GM19438 (cell line): ENCODE results near the gene ESRP2.

Experiments used
- ATAC-seq: cut with Tn5 transposase; IDR thresholded peaks from one replicate; pipeline ENCODE4 v1.9.1; 2021; ENCODE audit warnings: low read depth; ENCODE audit not compliant: unreplicated experiment

The ESRP2 gene

GRCh38 chr16:68242926-68243858 lies 7.3 kb upstream of the ESRP2 start:
- ATAC-seq: no peak

- ATAC-seq: no peak
These were observed 6.2 kb upstream of the ESRP2 start for GRCh38 chr16:68242085-68242484.

GRCh38 chr16:68238029-68238345 lies 2.1 kb upstream of the ESRP2 start:
- peak; percentile 19 for ATAC-seq

- peak; percentile 80 for ATAC-seq
These were observed 1.5 kb upstream of the ESRP2 start for GRCh38 chr16:68237243-68238028.

- no peak for ATAC-seq
These were observed 907 bp upstream of the ESRP2 start for GRCh38 chr16:68236826-68237242.

GRCh38 chr16:68236137-68236825 lies 354 bp upstream of the ESRP2 start:
- no peak for ATAC-seq

GRCh38 chr16:68235108-68235886 lies 630 bp downstream of the ESRP2 start:
- no peak for ATAC-seq

GRCh38 chr16:68234188-68235107 lies 1.5 kb downstream of the ESRP2 start:
- no peak for ATAC-seq

- ATAC-seq: no peak
These were observed 2.1 kb downstream of the ESRP2 start for GRCh38 chr16:68233835-68234187.

- ATAC-seq: no peak
These were observed 2.7 kb downstream of the ESRP2 start for GRCh38 chr16:68233085-68233834.

GRCh38 chr16:68232335-68232734 lies 3.6 kb downstream of the ESRP2 start:
- no peak for ATAC-seq

GRCh38 chr16:68231384-68232136 lies 4.4 kb downstream of the ESRP2 start:
- ATAC-seq: no peak

- no peak for ATAC-seq
These were observed 5.0 kb downstream of the ESRP2 start for GRCh38 chr16:68230956-68231355.

- no peak for ATAC-seq
These were observed 5.8 kb downstream of the ESRP2 start for GRCh38 chr16:68230176-68230571.

- no peak for ATAC-seq
These were observed 6.3 kb downstream of the ESRP2 start for GRCh38 chr16:68229431-68230175.

GRCh38 chr16:68228652-68229051 lies 7.3 kb downstream of the ESRP2 start:
- no peak for ATAC-seq

- ATAC-seq: no peak
These were observed 7.9 kb downstream of the ESRP2 start for GRCh38 chr16:68227850-68228553.
